ENCODE measurements around the gene CUX1.

- TF ChIP-seq, protein P1, sequence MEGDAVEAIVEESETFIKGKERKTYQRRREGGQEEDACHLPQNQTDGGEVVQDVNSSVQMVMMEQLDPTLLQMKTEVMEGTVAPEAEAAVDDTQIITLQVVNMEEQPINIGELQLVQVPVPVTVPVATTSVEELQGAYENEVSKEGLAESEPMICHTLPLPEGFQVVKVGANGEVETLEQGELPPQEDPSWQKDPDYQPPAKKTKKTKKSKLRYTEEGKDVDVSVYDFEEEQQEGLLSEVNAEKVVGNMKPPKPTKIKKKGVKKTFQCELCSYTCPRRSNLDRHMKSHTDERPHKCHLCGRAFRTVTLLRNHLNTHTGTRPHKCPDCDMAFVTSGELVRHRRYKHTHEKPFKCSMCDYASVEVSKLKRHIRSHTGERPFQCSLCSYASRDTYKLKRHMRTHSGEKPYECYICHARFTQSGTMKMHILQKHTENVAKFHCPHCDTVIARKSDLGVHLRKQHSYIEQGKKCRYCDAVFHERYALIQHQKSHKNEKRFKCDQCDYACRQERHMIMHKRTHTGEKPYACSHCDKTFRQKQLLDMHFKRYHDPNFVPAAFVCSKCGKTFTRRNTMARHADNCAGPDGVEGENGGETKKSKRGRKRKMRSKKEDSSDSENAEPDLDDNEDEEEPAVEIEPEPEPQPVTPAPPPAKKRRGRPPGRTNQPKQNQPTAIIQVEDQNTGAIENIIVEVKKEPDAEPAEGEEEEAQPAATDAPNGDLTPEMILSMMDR (IDR thresholded peaks at IDR 0.05; ENCODE audit: low read depth, low read length, poor library complexity, severe bottlenecking): peak; percentile 11
- no peak for TF ChIP-seq EZH2phosphoT487 (IDR thresholded peaks at IDR 0.05; ENCODE audit: borderline replicate concordance, low read length)
These were observed 402.9 kb downstream of the CUX1 start for GRCh38 chr7:102220229-102220850.
